GM19351 (cell line): ENCODE data around the gene QPCTL.

Source experiments
- ATAC-seq: cut with Tn5 transposase; IDR thresholded peaks from one replicate; pipeline ENCODE4 v1.9.1; 2021; ENCODE audit warnings: mild to moderate bottlenecking, moderate library complexity; ENCODE audit not compliant: unreplicated experiment

Gene QPCTL

GRCh38 chr19:45692187-45693105 lies at the start of gene QPCTL:
Gene QPCTL, plus strand, starts transcription at chr19:45692666. Its CDS starts 38 bp downstream, at chr19:45692704.
- peak; percentile 85 for ATAC-seq

- ATAC-seq: no peak
Measured at GRCh38 chr19:45643024-45643926, 49.2 kb upstream of the QPCTL start.

- ATAC-seq: no peak
Measured at GRCh38 chr19:45643927-45644771, 48.3 kb upstream of the QPCTL start.

GRCh38 chr19:45645068-45645630 lies 47.3 kb upstream of the QPCTL start:
- no peak for ATAC-seq

GRCh38 chr19:45645631-45646344 lies 46.7 kb upstream of the QPCTL start:
- ATAC-seq: peak; percentile 46

GRCh38 chr19:45646345-45646698 lies 46.1 kb upstream of the QPCTL start:
- ATAC-seq: no peak

- no peak for ATAC-seq
Measured at GRCh38 chr19:45650722-45651121, 41.7 kb upstream of the QPCTL start.

GRCh38 chr19:45653634-45654033 lies 38.8 kb upstream of the QPCTL start:
- no peak for ATAC-seq

- ATAC-seq: no peak
Measured at GRCh38 chr19:45655073-45655472, 37.4 kb upstream of the QPCTL start.

GRCh38 chr19:45657520-45658167 lies 34.8 kb upstream of the QPCTL start:
- no peak for ATAC-seq

- no peak for ATAC-seq
Measured at GRCh38 chr19:45659096-45659729, 33.3 kb upstream of the QPCTL start.

GRCh38 chr19:45660636-45661035 lies 31.8 kb upstream of the QPCTL start:
- ATAC-seq: no peak

- no peak for ATAC-seq
Measured at GRCh38 chr19:45663800-45664199, 28.7 kb upstream of the QPCTL start.

GRCh38 chr19:45664575-45664974 lies 27.9 kb upstream of the QPCTL start:
- ATAC-seq: no peak

- ATAC-seq: no peak
Measured at GRCh38 chr19:45667620-45668341, 24.7 kb upstream of the QPCTL start, which contains the start of gene GIPR. Gene GIPR, plus strand, starts transcription at chr19:45668221. Its CDS starts 1,300 bp downstream, at chr19:45669521.

- no peak for ATAC-seq
Measured at GRCh38 chr19:45668342-45668871, 24.1 kb upstream of the QPCTL start.

GRCh38 chr19:45670670-45671453 lies 21.6 kb upstream of the QPCTL start:
- ATAC-seq: no peak
